ENCODE results near the gene SLC16A3. TPM values are rescaled to one million over a fixed set of nuclear protein-coding genes. Genes with fewer than 3 reads are reported as not detected.

The SLC16A3 gene
- polyA plus RNA-seq, 3 donors, result 26.3 to 103 (median 35.3) TPM

DNA sequence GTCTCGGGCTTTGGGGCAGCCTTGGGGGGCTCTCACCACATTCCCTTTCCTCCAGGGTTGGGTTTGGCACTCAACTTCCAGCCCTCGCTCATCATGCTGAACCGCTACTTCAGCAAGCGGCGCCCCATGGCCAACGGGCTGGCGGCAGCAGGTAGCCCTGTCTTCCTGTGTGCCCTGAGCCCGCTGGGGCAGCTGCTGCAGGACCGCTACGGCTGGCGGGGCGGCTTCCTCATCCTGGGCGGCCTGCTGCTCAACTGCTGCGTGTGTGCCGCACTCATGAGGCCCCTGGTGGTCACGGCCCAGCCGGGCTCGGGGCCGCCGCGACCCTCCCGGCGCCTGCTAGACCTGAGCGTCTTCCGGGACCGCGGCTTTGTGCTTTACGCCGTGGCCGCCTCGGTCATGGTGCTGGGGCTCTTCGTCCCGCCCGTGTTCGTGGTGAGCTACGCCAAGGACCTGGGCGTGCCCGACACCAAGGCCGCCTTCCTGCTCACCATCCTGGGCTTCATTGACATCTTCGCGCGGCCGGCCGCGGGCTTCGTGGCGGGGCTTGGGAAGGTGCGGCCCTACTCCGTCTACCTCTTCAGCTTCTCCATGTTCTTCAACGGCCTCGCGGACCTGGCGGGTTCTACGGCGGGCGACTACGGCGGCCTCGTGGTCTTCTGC, 8.4 kb downstream of the SLC16A3 start:
- peak overlapping the region; percentile 70 for H3K4me2 ChIP-seq (replicated peaks; ENCODE audit: extremely low read depth, low read length, poor library complexity, severe bottlenecking)
- no peak overlapping the region for H3K9ac ChIP-seq (ENCODE audit: insufficient read depth, low read length, poor library complexity, severe bottlenecking)
- H3K36me3 ChIP-seq (replicated peaks in 1 of 2; ENCODE audit: control insufficient read depth in 1 of 2, insufficient read depth in 2 of 2, low read length in 2 of 2), result peaks cover 36 to 57% of the 10 kb centered on the region in 2 donors

DNA sequence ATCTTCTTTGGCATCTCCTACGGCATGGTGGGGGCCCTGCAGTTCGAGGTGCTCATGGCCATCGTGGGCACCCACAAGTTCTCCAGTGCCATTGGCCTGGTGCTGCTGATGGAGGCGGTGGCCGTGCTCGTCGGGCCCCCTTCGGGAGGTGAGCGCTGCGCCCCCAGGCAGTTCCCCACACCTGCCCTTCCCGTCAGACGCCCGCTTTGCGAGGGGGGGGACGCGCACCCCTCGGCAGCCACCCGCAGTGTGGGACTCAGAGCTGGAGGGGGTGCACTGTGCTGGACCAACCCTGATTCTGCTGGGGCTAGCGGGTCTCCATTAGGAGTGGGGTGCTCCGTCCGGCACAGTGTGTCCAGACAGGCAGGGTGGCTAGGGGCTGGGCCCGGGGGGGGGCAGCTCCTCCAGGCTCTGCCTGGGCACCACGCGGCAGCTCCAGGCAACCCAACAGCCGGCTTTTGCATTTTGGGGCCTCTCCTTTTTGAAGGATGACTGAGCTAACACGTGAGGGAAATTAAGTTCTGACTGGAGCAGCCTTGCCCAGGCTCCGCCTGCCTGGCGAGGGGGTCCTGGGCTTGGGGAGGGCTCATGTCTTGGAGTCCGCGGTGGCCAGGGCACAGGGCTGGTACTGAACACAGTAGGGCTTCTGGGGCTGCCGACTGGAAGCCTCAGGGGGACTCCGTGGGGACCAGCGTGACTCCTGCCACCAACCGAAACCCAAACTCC, 9.1 kb downstream of the SLC16A3 start:
- Mint-ChIP-seq H3K4me3 (peak overlapping the region; percentile 58 to 86), H3K27me3 (ENCODE audit: low read depth in 3 of 3) (peaks cover 0 to 1% (median 0%) of the 10 kb centered on the region in 3 donors), H3K36me3 (peaks cover 22 to 58% of the 10 kb centered on the region in 2 donors), H3K9me3 (no peaks in the 10 kb centered on the region), H3K4me1 (peaks cover 95% of the 10 kb centered on the region), H3K27ac (peak overlapping the region in 6 of 7 donors; percentile 73 to 88 (median 86))
- whole genome bisulfite sequencing (ENCODE audit: insufficient coverage), result 69% methylated on average over 29 of the region's 34 CpGs
- H3K4me3 ChIP-seq (replicated peaks in 1 of 3; ENCODE audit: low read depth in 2 of 3, low read length in 3 of 3), result peak overlapping the region in 1 of 3 experiments; percentile 55
- H3K79me2 ChIP-seq (ENCODE audit: insufficient read depth, low read length), result peaks cover 88% of the 10 kb centered on the region
- peaks cover 40 to 63% of the 10 kb centered on the region in 2 donors for H3K36me3 ChIP-seq (replicated peaks in 1 of 2; ENCODE audit: control insufficient read depth in 1 of 2, insufficient read depth in 2 of 2, low read length in 2 of 2)
- intact Hi-C loops (cut with micrococcal nuclease), result loop anchor here (1.0 to 10.0 kb wide), 4 partner anchors 9 to 203 kb away; partner anchors contain the start of genes DCXR (in 1 of the 2), RAC3 (in 1 of the 2) and SLC16A3 (in 1 of the 2)
- no peaks in the 10 kb centered on the region for H3K9me3 ChIP-seq (replicated peaks in 1 of 2; ENCODE audit: control insufficient read depth in 1 of 2, insufficient read depth in 1 of 2, low read length in 2 of 2)
- peak overlapping the region; percentile 23 for H3K9ac ChIP-seq (ENCODE audit: insufficient read depth, low read length, poor library complexity, severe bottlenecking)
- peaks cover 100% of the 10 kb centered on the region for H4K20me1 ChIP-seq (ENCODE audit: insufficient read depth, low read length)
- peaks cover 99 to 100% of the 10 kb centered on the region in 2 donors for H3K4me1 ChIP-seq (ENCODE audit: control insufficient read depth in 1 of 2, insufficient read depth in 2 of 2, low read length in 2 of 2)
- no peaks in the 10 kb centered on the region for H3K27me3 ChIP-seq (ENCODE audit: control insufficient read depth in 2 of 2, insufficient read depth in 2 of 2, low read length in 2 of 2)
- DNase-seq, result no peak
- peak overlapping the region; percentile 70 for H3K4me2 ChIP-seq (replicated peaks; ENCODE audit: extremely low read depth, low read length, poor library complexity, severe bottlenecking)
- TF ChIP-seq, protein P1, sequence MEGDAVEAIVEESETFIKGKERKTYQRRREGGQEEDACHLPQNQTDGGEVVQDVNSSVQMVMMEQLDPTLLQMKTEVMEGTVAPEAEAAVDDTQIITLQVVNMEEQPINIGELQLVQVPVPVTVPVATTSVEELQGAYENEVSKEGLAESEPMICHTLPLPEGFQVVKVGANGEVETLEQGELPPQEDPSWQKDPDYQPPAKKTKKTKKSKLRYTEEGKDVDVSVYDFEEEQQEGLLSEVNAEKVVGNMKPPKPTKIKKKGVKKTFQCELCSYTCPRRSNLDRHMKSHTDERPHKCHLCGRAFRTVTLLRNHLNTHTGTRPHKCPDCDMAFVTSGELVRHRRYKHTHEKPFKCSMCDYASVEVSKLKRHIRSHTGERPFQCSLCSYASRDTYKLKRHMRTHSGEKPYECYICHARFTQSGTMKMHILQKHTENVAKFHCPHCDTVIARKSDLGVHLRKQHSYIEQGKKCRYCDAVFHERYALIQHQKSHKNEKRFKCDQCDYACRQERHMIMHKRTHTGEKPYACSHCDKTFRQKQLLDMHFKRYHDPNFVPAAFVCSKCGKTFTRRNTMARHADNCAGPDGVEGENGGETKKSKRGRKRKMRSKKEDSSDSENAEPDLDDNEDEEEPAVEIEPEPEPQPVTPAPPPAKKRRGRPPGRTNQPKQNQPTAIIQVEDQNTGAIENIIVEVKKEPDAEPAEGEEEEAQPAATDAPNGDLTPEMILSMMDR (IDR thresholded peaks at IDR 0.05), result no peak
- H2AFZ ChIP-seq (ENCODE audit: insufficient read depth, low read depth, low read length, poor library complexity, severe bottlenecking), result no peak overlapping the region
- peak overlapping the region; percentile 26 to 60 for H3K27ac ChIP-seq (ENCODE audit: low read depth in 1 of 2, low read length in 2 of 2)

More for the DNA sequence above, 8.4 kb downstream of the SLC16A3 start:
- Mint-ChIP-seq H3K4me3 (no peak overlapping the region), H3K27ac (peak overlapping the region in 4 of 7 donors; percentile 19 to 71 (median 46)), H3K9me3 (no peaks in the 10 kb centered on the region), H3K27me3 (ENCODE audit: low read depth in 3 of 3) (no peaks in the 10 kb centered on the region), H3K36me3 (peaks cover 17 to 54% of the 10 kb centered on the region in 2 donors), H3K4me1 (peaks cover 90% of the 10 kb centered on the region)
- Histone ChIP-seq H3K9me3 (replicated peaks in 1 of 2; ENCODE audit: control insufficient read depth in 1 of 2, insufficient read depth in 1 of 2, low read length in 2 of 2) (no peaks in the 10 kb centered on the region), H3K4me3 (replicated peaks in 1 of 3; ENCODE audit: low read depth in 2 of 3, low read length in 3 of 3) (peak overlapping the region in 1 of 3 experiments; percentile 55), H3K4me1 (ENCODE audit: control insufficient read depth in 1 of 2, insufficient read depth in 2 of 2, low read length in 2 of 2) (peaks cover 99 to 100% of the 10 kb centered on the region in 2 donors), H2AFZ (ENCODE audit: insufficient read depth, low read depth, low read length, poor library complexity, severe bottlenecking) (no peak overlapping the region), H3K27ac (ENCODE audit: low read depth in 1 of 2, low read length in 2 of 2) (peak overlapping the region; percentile 22 to 60), H4K20me1 (ENCODE audit: insufficient read depth, low read length) (peaks cover 100% of the 10 kb centered on the region), H3K79me2 (ENCODE audit: insufficient read depth, low read length) (peaks cover 88% of the 10 kb centered on the region), H3K27me3 (ENCODE audit: control insufficient read depth in 2 of 2, insufficient read depth in 2 of 2, low read length in 2 of 2) (no peaks in the 10 kb centered on the region)
- intact Hi-C loops (cut with micrococcal nuclease), result loop anchor here (1.0 to 10.0 kb wide), 4 partner anchors 8 to 202 kb away; partner anchors contain the start of genes DCXR (in 1 of the 2), RAC3 (in 1 of the 2) and SLC16A3 (in 1 of the 2)
- TF ChIP-seq, protein P1 (IDR thresholded peaks at IDR 0.05), result no peak
- DNase-seq, result no peak
- 72% methylated on average over 54 of the region's 59 CpGs for WGBS (ENCODE audit: insufficient coverage)
